B cell (primary cell): ENCODE results near the gene CAPN10. TPM values are rescaled to one million over a fixed set of nuclear protein-coding genes. Genes with fewer than 3 reads are reported as not detected.

Experiments used
- ATAC-seq: fragments of 200-7000 bp; cut with Tn5 transposase; one replicate; pipeline ENCODE4 v1.10.0; 2021; ENCODE audit warnings: low read depth, mild to moderate bottlenecking, moderate number of reproducible peaks, moderate library complexity
- CTCF ChIA-PET: fragments of 350-600 bp; sonication (Branson Sonifier 250); formaldehyde crosslinking; loops from one replicate; lab custom pipeline; 2021; ENCODE audit warnings: antibody characterized with exemption, inconsistent platforms; lab: Charles Lee
- POLR2A ChIA-PET: fragments of 350-600 bp; sonication (Branson Sonifier 250); formaldehyde crosslinking; loops from one replicate; lab custom pipeline; 2021; ENCODE audit warnings: antibody characterized with exemption; lab: Charles Lee
- DNase-seq: peaks from one replicate; pipeline ENCODE4 v3.0.0; 2013
- H2AFZ ChIP-seq: 2 replicates; pipeline ENCODE4 v1.6.1; 2012; ENCODE audit warnings: mild to moderate bottlenecking, low read depth, low read length; ENCODE audit not compliant: insufficient read depth, poor library complexity, severe bottlenecking
- H3K27ac ChIP-seq, 2 donors: 1 replicate in 1 of 2; 2 replicates in 1 of 2; pipeline ENCODE4 v1.5.1; 2012 to 2013; ENCODE audit warnings: low read length in 2 of 2, mild to moderate bottlenecking in 2 of 2, moderate library complexity in 1 of 2
- H3K27me3 ChIP-seq, 4 experiments: fragments of 200-600 bp in 1 of 4; sonication (generic) in 1 of 4; replicated peaks in 1 of 4; 1 replicate in 2 of 4; 2 replicates in 2 of 4; pipeline versions ENCODE4 v1.6.1 to v1.7.0; 2013 to 2016; ENCODE audit warnings: low read length in 3 of 4, mild to moderate bottlenecking in 2 of 4, mixed read lengths in 1 of 4, moderate library complexity in 1 of 4; ENCODE audit not compliant: insufficient read depth in 4 of 4, control insufficient read depth in 3 of 4; ENCODE audit errors: control extremely low read depth in 1 of 4
- H3K36me3 ChIP-seq, 2 experiments: replicated peaks in 1 of 2; 1 replicate in 1 of 2; 2 replicates in 1 of 2; pipeline versions ENCODE4 v1.6.1 to v1.7.1; 2013; ENCODE audit warnings: low read length in 1 of 2; ENCODE audit not compliant: insufficient read depth in 2 of 2, control insufficient read depth in 1 of 2; ENCODE audit errors: control extremely low read depth in 1 of 2, extremely low read depth in 1 of 2
- H3K4me1 ChIP-seq, 2 donors: fragments of 200-600 bp in 1 of 2; sonication (generic) in 1 of 2; 1 replicate in 1 of 2; 2 replicates in 1 of 2; pipeline versions ENCODE4 v1.5.1 to v1.6.1; 2013 to 2017; ENCODE audit warnings: low read length in 2 of 2; ENCODE audit not compliant: control insufficient read depth in 2 of 2, insufficient read depth in 2 of 2
- H3K4me2 ChIP-seq: replicated peaks from 2 replicates; pipeline ENCODE3; 2012; ENCODE audit warnings: mild to moderate bottlenecking, low read depth, low read length; ENCODE audit not compliant: poor library complexity, severe bottlenecking
- H3K4me3 ChIP-seq, 5 experiments: fragments of 200-600 bp in 1 of 5; sonication (generic) in 1 of 5; 1 replicate in 3 of 5; 2 replicates in 2 of 5; pipeline versions ENCODE4 v1.5.1 to v1.7.0; 2011 to 2016; ENCODE audit warnings: low read length in 4 of 5, mild to moderate bottlenecking in 4 of 5, low read depth in 2 of 5, control low read depth in 1 of 5, moderate library complexity in 1 of 5; ENCODE audit not compliant: insufficient read depth in 1 of 5; ENCODE audit errors: control extremely low read depth in 1 of 5, extremely low read depth in 1 of 5
- H3K79me2 ChIP-seq: fragments of 200-600 bp; sonication (generic); one replicate; pipeline ENCODE4 v1.6.0; 2016; ENCODE audit warnings: low read length; ENCODE audit not compliant: control insufficient read depth, insufficient read depth
- H3K9ac ChIP-seq: fragments of 200-600 bp; sonication (generic); 2 replicates; pipeline ENCODE4 v1.6.1; 2017; ENCODE audit warnings: mild to moderate bottlenecking, low read length, moderate library complexity
- H3K9me3 ChIP-seq, 3 donors: one replicate each; pipeline versions ENCODE4 v1.6.1 to v1.7.1; 2013; ENCODE audit warnings: low read length in 2 of 3; ENCODE audit not compliant: control insufficient read depth in 2 of 3, insufficient read depth in 1 of 3; ENCODE audit errors: control extremely low read depth in 1 of 3
- H4K20me1 ChIP-seq: 2 replicates; pipeline ENCODE4 v1.6.0; 2012; ENCODE audit warnings: mild to moderate bottlenecking, low read length; ENCODE audit not compliant: insufficient read depth, control insufficient read depth, poor library complexity, severe bottlenecking
- H3K27ac Mint-ChIP-seq: one replicate; pipeline ENCODE4 v1.8.0; 2021; ENCODE audit warnings: mixed read lengths
- H3K27me3 Mint-ChIP-seq: one replicate; pipeline ENCODE4 v1.8.0; 2021; ENCODE audit warnings: mixed read lengths
- H3K4me1 Mint-ChIP-seq: one replicate; pipeline ENCODE4 v1.8.0; 2021; ENCODE audit warnings: mixed read lengths
- H3K4me3 Mint-ChIP-seq: one replicate; pipeline ENCODE4 v1.8.0; 2021; ENCODE audit warnings: mixed read lengths
- H3K9me3 Mint-ChIP-seq: one replicate; pipeline ENCODE4 v1.8.0; 2022; ENCODE audit warnings: mixed read lengths; ENCODE audit not compliant: insufficient read depth
- EZH2 ChIP-seq: IDR thresholded peaks from 2 replicates; pipeline ENCODE4 v1.6.1; 2012; ENCODE audit warnings: borderline replicate concordance, low read depth, mild to moderate bottlenecking, moderate library complexity, low read length; ENCODE audit not compliant: insufficient read depth, poor library complexity, severe bottlenecking
- WGBS: methylation state at CpG from one replicate; pipeline ENCODE4 v1.1.5; 2013; ENCODE audit warnings: missing lambda C conversion rate; ENCODE audit not compliant: insufficient coverage; 5-methylcytosine and 5-hydroxymethylcytosine counted together
- intact Hi-C: fragments of 100-400 bp; cut with micrococcal nuclease; formaldehyde crosslinking; loops from one replicate; pipeline ENCODE4 v1.10.0; 2022
- polyA plus RNA-seq: library from polyadenylated mRNA; depleted of rRNA; stranded (reverse); fragments of >200 nt; gene quantifications from 2 replicates; pipeline ENCODE4 v1.2.3, GENCODE V29; 2012
- total RNA-seq, 2 donors: library from RNA; stranded (reverse); fragments of 120-200 nt in 1 of 2; gene quantifications; 1 replicate in 1 of 2; 2 replicates in 1 of 2; pipeline versions ENCODE4 v1.2.3 to v1.2.4, GENCODE V29; 2013 to 2022
- TF ChIP-seq, protein P1 (sequence below): fragments of 200-600 bp; IDR thresholded peaks from one replicate; pipeline ENCODE4 v1.8.0; 2022; ENCODE audit warnings: antibody characterized with exemption, mild to moderate bottlenecking

The CAPN10 gene
- total and polyA plus RNA-seq, 2 donors (not counting 1 experiment from before 2014, with no cell fraction given), result 73.4 to 92.1 TPM

DNA sequence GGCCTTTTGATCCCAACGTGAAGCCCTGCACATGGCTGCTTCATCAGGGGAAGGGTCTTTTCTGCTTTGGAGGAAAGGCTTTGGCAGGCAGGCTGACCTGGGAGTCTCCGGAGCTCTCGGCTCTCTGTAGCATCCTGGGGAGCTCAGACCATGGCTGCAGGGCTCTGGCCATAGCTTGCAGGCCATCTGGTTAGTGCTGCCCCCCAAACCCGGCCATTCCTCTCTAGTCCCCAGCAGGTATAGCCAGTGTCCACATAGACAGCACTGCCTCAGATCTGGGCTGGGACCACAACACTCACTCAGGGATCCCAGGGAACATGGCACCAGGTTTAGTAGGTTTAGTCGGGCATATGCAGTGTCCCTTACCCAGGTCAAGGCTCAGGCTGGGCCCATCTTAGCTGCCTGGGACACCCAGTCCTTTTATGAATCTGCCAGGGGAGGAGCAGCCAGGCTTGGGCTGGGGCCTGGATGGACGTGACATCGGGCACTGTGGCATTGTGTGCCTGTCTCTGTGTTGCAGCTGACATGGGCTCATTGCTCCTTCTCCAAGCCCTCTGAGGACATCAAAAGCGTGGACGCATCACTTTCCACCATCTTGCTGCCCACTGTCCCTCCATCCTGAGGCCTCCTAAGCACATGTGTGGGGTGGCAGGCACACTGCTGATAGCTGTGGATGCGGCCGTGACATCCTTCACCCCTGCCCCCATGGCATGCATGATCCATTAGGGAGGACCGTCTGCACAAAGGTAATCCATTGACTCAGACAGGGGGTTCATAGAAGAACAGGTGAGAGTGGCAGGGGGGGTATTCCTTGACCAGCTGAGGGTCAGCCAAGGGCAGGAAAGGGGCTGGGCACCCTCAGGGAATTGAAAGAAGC lies 19.6 kb downstream of the CAPN10 start:
- Histone ChIP-seq H4K20me1 (no peaks in the 10 kb centered on the region), H3K9ac (no peak overlapping the region), H3K27ac (no peak overlapping the region), H3K4me2 (no peak overlapping the region), H2AFZ (no peak overlapping the region), H3K9me3 (no peaks in the 10 kb centered on the region), H3K36me3 (no peaks in the 10 kb centered on the region), H3K27me3 (no peaks in the 10 kb centered on the region), H3K4me1 (no peaks in the 10 kb centered on the region), H3K4me3 (no peak overlapping the region), H3K79me2 (no peaks in the 10 kb centered on the region)
- intact Hi-C loops, result no loop called here
- DNase-seq, result no peak
- ChIA-PET CTCF (no interaction called here), POLR2A (no interaction called here)
- Mint-ChIP-seq H3K4me3 (no peak overlapping the region), H3K27ac (no peak overlapping the region), H3K4me1 (no peaks in the 10 kb centered on the region), H3K9me3 (no peaks in the 10 kb centered on the region), H3K27me3 (no peaks in the 10 kb centered on the region)
- WGBS, result 92% methylated on average over 12 of the region's 12 CpGs
- no peak for TF ChIP-seq EZH2
- TF ChIP-seq, protein P1, sequence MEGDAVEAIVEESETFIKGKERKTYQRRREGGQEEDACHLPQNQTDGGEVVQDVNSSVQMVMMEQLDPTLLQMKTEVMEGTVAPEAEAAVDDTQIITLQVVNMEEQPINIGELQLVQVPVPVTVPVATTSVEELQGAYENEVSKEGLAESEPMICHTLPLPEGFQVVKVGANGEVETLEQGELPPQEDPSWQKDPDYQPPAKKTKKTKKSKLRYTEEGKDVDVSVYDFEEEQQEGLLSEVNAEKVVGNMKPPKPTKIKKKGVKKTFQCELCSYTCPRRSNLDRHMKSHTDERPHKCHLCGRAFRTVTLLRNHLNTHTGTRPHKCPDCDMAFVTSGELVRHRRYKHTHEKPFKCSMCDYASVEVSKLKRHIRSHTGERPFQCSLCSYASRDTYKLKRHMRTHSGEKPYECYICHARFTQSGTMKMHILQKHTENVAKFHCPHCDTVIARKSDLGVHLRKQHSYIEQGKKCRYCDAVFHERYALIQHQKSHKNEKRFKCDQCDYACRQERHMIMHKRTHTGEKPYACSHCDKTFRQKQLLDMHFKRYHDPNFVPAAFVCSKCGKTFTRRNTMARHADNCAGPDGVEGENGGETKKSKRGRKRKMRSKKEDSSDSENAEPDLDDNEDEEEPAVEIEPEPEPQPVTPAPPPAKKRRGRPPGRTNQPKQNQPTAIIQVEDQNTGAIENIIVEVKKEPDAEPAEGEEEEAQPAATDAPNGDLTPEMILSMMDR, result no peak
- ATAC-seq, result no peak

- 65% methylated on average over 9 of the region's 10 CpGs for WGBS
- H3K27ac ChIP-seq, result no peak overlapping the region
- H3K4me3 ChIP-seq, result no peak overlapping the region
- no peaks in the 10 kb centered on the region for H3K4me1 ChIP-seq
- no peak overlapping the region for H3K9ac ChIP-seq
- H2AFZ ChIP-seq, result no peak overlapping the region
- H4K20me1 ChIP-seq, result no peaks in the 10 kb centered on the region
- H3K4me1 Mint-ChIP-seq, result peaks cover 5% of the 10 kb centered on the region
- no peak overlapping the region for H3K4me2 ChIP-seq
- no peak for DNase-seq
- no peaks in the 10 kb centered on the region for H3K27me3 Mint-ChIP-seq
- POLR2A ChIA-PET, result no interaction called here
- H3K9me3 ChIP-seq, result peaks cover 0 to 15% (median 1%) of the 10 kb centered on the region in 3 donors
- H3K9me3 Mint-ChIP-seq, result no peaks in the 10 kb centered on the region
- no peak overlapping the region for H3K4me3 Mint-ChIP-seq
- H3K27me3 ChIP-seq, result no peaks in the 10 kb centered on the region
- ATAC-seq, result no peak
- H3K36me3 ChIP-seq, result no peaks in the 10 kb centered on the region
- CTCF ChIA-PET, result no interaction called here
- no peaks in the 10 kb centered on the region for H3K79me2 ChIP-seq
- H3K27ac Mint-ChIP-seq, result no peak overlapping the region
- intact Hi-C loops, result no loop called here
- TF ChIP-seq, protein P1, result no peak
- TF ChIP-seq EZH2, result no peak
These were observed 25.2 kb downstream of the CAPN10 start for GRCh38 chr2:240611601-240612210.
